ENCODE results near the gene IL12B.
A peak's percentile ranks its signal among the peaks of the same experiment; 100 is the strongest.
"Not testable (repeated sequence)": the region's sequence is repeated elsewhere in the genome, so short reads cannot be mapped to it uniquely, and the experiment has no call there.

The IL12B gene

GRCh38 chr5:159330131-159330800 lies at the start of gene IL12B:
IL12B (minus strand) TSS chr5:159330487; CDS start chr5:159326782, 3,705 bp downstream.
- no peak for DNase-seq (ENCODE audit: low read depth)
- H3K4me3 ChIP-seq (ENCODE audit: control insufficient read depth, low read depth, low read length), result peak within 1 kb of the TSS; percentile 67
- TF ChIP-seq CTCF (IDR thresholded peaks at IDR 0.05; ENCODE audit: control insufficient read depth, insufficient read depth, low read depth, low read length, missing control alignments), result no peak

- no peak overlapping the region for H3K4me3 ChIP-seq (ENCODE audit: control insufficient read depth, low read depth, low read length)
- no peak for TF ChIP-seq CTCF (IDR thresholded peaks at IDR 0.05; ENCODE audit: control insufficient read depth, insufficient read depth, low read depth, low read length, missing control alignments)
- DNase-seq (ENCODE audit: low read depth), result no peak
These were observed 47.4 kb upstream of the IL12B start for GRCh38 chr5:159377653-159378052.

- H3K4me3 ChIP-seq (ENCODE audit: control insufficient read depth, low read depth, low read length); DNase-seq (ENCODE audit: low read depth): not testable (repeated sequence)
These were observed 37.6 kb upstream of the IL12B start for GRCh38 chr5:159367866-159368265.

GRCh38 chr5:159366776-159367175 lies 36.5 kb upstream of the IL12B start:
- not testable (repeated sequence) for DNase-seq (ENCODE audit: low read depth); H3K4me3 ChIP-seq (ENCODE audit: control insufficient read depth, low read depth, low read length)

GRCh38 chr5:159362220-159362619 lies 31.9 kb upstream of the IL12B start:
- no peak for DNase-seq (ENCODE audit: low read depth)
- H3K4me3 ChIP-seq (ENCODE audit: control insufficient read depth, low read depth, low read length), result no peak overlapping the region
- no peak for TF ChIP-seq CTCF (IDR thresholded peaks at IDR 0.05; ENCODE audit: control insufficient read depth, insufficient read depth, low read depth, low read length, missing control alignments)

- H3K4me3 ChIP-seq (ENCODE audit: control insufficient read depth, low read depth, low read length); DNase-seq (ENCODE audit: low read depth): not testable (repeated sequence)
These were observed 29.6 kb upstream of the IL12B start for GRCh38 chr5:159359871-159360270.

GRCh38 chr5:159359408-159359807 lies 29.1 kb upstream of the IL12B start:
- TF ChIP-seq CTCF (IDR thresholded peaks at IDR 0.05; ENCODE audit: control insufficient read depth, insufficient read depth, low read depth, low read length, missing control alignments), result no peak
- H3K4me3 ChIP-seq (ENCODE audit: control insufficient read depth, low read depth, low read length), result no peak overlapping the region
- no peak for DNase-seq (ENCODE audit: low read depth)

- TF ChIP-seq CTCF (IDR thresholded peaks at IDR 0.05; ENCODE audit: control insufficient read depth, insufficient read depth, low read depth, low read length, missing control alignments), result no peak
- no peak overlapping the region for H3K4me3 ChIP-seq (ENCODE audit: control insufficient read depth, low read depth, low read length)
- DNase-seq (ENCODE audit: low read depth), result no peak
These were observed 23.5 kb upstream of the IL12B start for GRCh38 chr5:159353661-159354252.

GRCh38 chr5:159350644-159351043 lies 20.4 kb upstream of the IL12B start:
- not testable (repeated sequence) for DNase-seq (ENCODE audit: low read depth); H3K4me3 ChIP-seq (ENCODE audit: control insufficient read depth, low read depth, low read length)

GRCh38 chr5:159350216-159350615 lies 19.9 kb upstream of the IL12B start:
- H3K4me3 ChIP-seq (ENCODE audit: control insufficient read depth, low read depth, low read length); DNase-seq (ENCODE audit: low read depth): not testable (repeated sequence)
